Trophoblast cell (in vitro differentiated cells and primary cell): ENCODE results near the gene SIRPG.

ENCODE experiments used
- DNase-seq, 2 donors: peaks; one replicate each; pipeline ENCODE4 v3.0.0-alpha.2; 2016
- H2AFZ ChIP-seq: 2 replicates; pipeline ENCODE4 v1.6.1; 2013; ENCODE audit warnings: low read length, moderate library complexity, mild to moderate bottlenecking; ENCODE audit not compliant: insufficient read depth, poor library complexity
- H2AK5ac ChIP-seq: 2 replicates; pipeline ENCODE4 v1.6.1; 2013; ENCODE audit warnings: mild to moderate bottlenecking, low read length
- H2BK120ac ChIP-seq: 2 replicates; pipeline ENCODE4 v1.6.1; 2013; ENCODE audit warnings: low read length, mild to moderate bottlenecking, moderate library complexity; ENCODE audit not compliant: insufficient read depth, poor library complexity
- H2BK12ac ChIP-seq: 2 replicates; pipeline ENCODE4 v1.6.1; 2013; ENCODE audit warnings: mild to moderate bottlenecking, low read length, moderate library complexity
- H2BK5ac ChIP-seq: 2 replicates; pipeline ENCODE4 v1.6.1; 2013; ENCODE audit warnings: low read length, low read depth, moderate library complexity, mild to moderate bottlenecking; ENCODE audit not compliant: poor library complexity
- H3K14ac ChIP-seq: 2 replicates; pipeline ENCODE4 v1.6.1; 2013; ENCODE audit warnings: mild to moderate bottlenecking, low read length
- H3K18ac ChIP-seq: 2 replicates; pipeline ENCODE4 v1.6.1; 2013; ENCODE audit warnings: mild to moderate bottlenecking, low read length
- H3K23ac ChIP-seq: 2 replicates; pipeline ENCODE4 v1.6.1; 2013; ENCODE audit warnings: low read length
- H3K27ac ChIP-seq: 2 replicates; pipeline ENCODE4 v1.5.1; 2013; ENCODE audit warnings: low read depth, mild to moderate bottlenecking, inconsistent platforms, low read length, moderate library complexity
- H3K27me3 ChIP-seq: 2 replicates; pipeline ENCODE4 v1.6.1; 2013; ENCODE audit warnings: inconsistent platforms, mild to moderate bottlenecking, low read length, moderate library complexity; ENCODE audit not compliant: insufficient read depth
- H3K36me3 ChIP-seq, 2 experiments: 1 replicate in 1 of 2; 2 replicates in 1 of 2; pipeline ENCODE4 v1.6.1; 2013; ENCODE audit warnings: low read length in 2 of 2, mild to moderate bottlenecking in 2 of 2, moderate library complexity in 1 of 2; ENCODE audit not compliant: insufficient read depth in 2 of 2, control insufficient read depth in 1 of 2
- H3K4ac ChIP-seq: 2 replicates; pipeline ENCODE4 v1.6.1; 2013; ENCODE audit warnings: low read depth, mild to moderate bottlenecking, low read length, moderate library complexity
- H3K4me1 ChIP-seq, 2 experiments: 1 replicate in 1 of 2; 2 replicates in 1 of 2; pipeline ENCODE4 v1.6.1; 2013; ENCODE audit warnings: low read length in 2 of 2, mild to moderate bottlenecking in 2 of 2, moderate library complexity in 1 of 2; ENCODE audit not compliant: insufficient read depth in 2 of 2, control insufficient read depth in 1 of 2
- H3K4me2 ChIP-seq: 2 replicates; pipeline ENCODE4 v1.6.1; 2013; ENCODE audit warnings: inconsistent platforms, mild to moderate bottlenecking, low read length, moderate library complexity
- H3K4me3 ChIP-seq: 2 replicates; pipeline ENCODE4 v1.5.1; 2013; ENCODE audit warnings: mild to moderate bottlenecking, low read depth, low read length, inconsistent platforms
- H3K79me1 ChIP-seq: one replicate; pipeline ENCODE4 v1.6.1; 2013; ENCODE audit warnings: low read length
- H3K79me2 ChIP-seq: 2 replicates; pipeline ENCODE4 v1.6.1; 2013; ENCODE audit warnings: low read length, mild to moderate bottlenecking; ENCODE audit not compliant: control insufficient read depth, insufficient read depth, poor library complexity
- H3K9ac ChIP-seq: 2 replicates; pipeline ENCODE4 v1.6.1; 2013; ENCODE audit warnings: mild to moderate bottlenecking, low read length
- H3K9me3 ChIP-seq: 2 replicates; pipeline ENCODE4 v1.6.1; 2013; ENCODE audit warnings: low read depth, mild to moderate bottlenecking, control low read depth, inconsistent platforms, low read length; ENCODE audit not compliant: insufficient read depth
- H4K12ac ChIP-seq: 2 replicates; pipeline ENCODE4 v1.6.1; 2013; ENCODE audit warnings: low read depth, mild to moderate bottlenecking, low read length, moderate library complexity
- H4K8ac ChIP-seq: 2 replicates; pipeline ENCODE4 v1.6.1; 2013; ENCODE audit warnings: low read depth, mild to moderate bottlenecking, low read length, moderate library complexity
- H4K91ac ChIP-seq: one replicate; pipeline ENCODE4 v1.6.1; 2013; ENCODE audit warnings: low read depth, mild to moderate bottlenecking, low read length, moderate library complexity
- WGBS: extraction: QIAGEN DNeasy Blood & Tissue Kit; methylation state at CpG from one replicate; pipeline ENCODE4 v1.1.7; 2013; ENCODE audit warnings: missing lambda C conversion rate; ENCODE audit not compliant: insufficient read length, insufficient coverage; ENCODE audit errors: extremely low coverage; 5-methylcytosine and 5-hydroxymethylcytosine counted together

SIRPG gene

GRCh38 chr20:1672728-1673127 lies 15.1 kb upstream of the SIRPG start:
- H3K4me2 ChIP-seq = no peak overlapping the region
- H3K79me1 ChIP-seq = no peaks in the 10 kb centered on the region
- H2BK12ac ChIP-seq = no peak overlapping the region
- no peak overlapping the region for H3K4ac ChIP-seq
- no peak overlapping the region for H4K12ac ChIP-seq
- H2BK120ac ChIP-seq = no peak overlapping the region
- no peak overlapping the region for H3K23ac ChIP-seq
- H4K8ac ChIP-seq = no peak overlapping the region
- no peaks in the 10 kb centered on the region for H3K36me3 ChIP-seq
- no peak overlapping the region for H3K18ac ChIP-seq
- H3K27ac ChIP-seq = no peak overlapping the region
- no CpG with 5 or more reads among the region's 3 CpGs for WGBS
- DNase-seq = no peak
- no peaks in the 10 kb centered on the region for H3K79me2 ChIP-seq
- no peak overlapping the region for H2BK5ac ChIP-seq
- H2AK5ac ChIP-seq = no peak overlapping the region
- H3K4me1 ChIP-seq = no peaks in the 10 kb centered on the region
- H3K27me3 ChIP-seq = no peaks in the 10 kb centered on the region
- H2AFZ ChIP-seq = no peak overlapping the region
- H3K9ac ChIP-seq = no peak overlapping the region
- H3K9me3 ChIP-seq = peaks cover 7% of the 10 kb centered on the region
- no peak overlapping the region for H3K14ac ChIP-seq
- H3K4me3 ChIP-seq = no peak overlapping the region
- no peak overlapping the region for H4K91ac ChIP-seq

GRCh38 chr20:1671891-1672669 lies 14.5 kb upstream of the SIRPG start:
- H3K9ac ChIP-seq = no peak overlapping the region
- no peak overlapping the region for H3K14ac ChIP-seq
- H2AK5ac ChIP-seq = no peak overlapping the region
- H3K4ac ChIP-seq = no peak overlapping the region
- no peak overlapping the region for H3K27ac ChIP-seq
- no peak overlapping the region for H2BK5ac ChIP-seq
- H4K91ac ChIP-seq = no peak overlapping the region
- H3K9me3 ChIP-seq = peaks cover 7% of the 10 kb centered on the region
- H2BK120ac ChIP-seq = no peak overlapping the region
- no peak overlapping the region for H2AFZ ChIP-seq
- H3K23ac ChIP-seq = no peak overlapping the region
- no peaks in the 10 kb centered on the region for H3K27me3 ChIP-seq
- H4K12ac ChIP-seq = no peak overlapping the region
- no peak overlapping the region for H2BK12ac ChIP-seq
- H3K4me3 ChIP-seq = no peak overlapping the region
- no peaks in the 10 kb centered on the region for H3K79me1 ChIP-seq
- WGBS = no CpG with 5 or more reads among the region's 11 CpGs
- H3K4me2 ChIP-seq = no peak overlapping the region
- no peaks in the 10 kb centered on the region for H3K79me2 ChIP-seq
- H3K18ac ChIP-seq = no peak overlapping the region
- no peaks in the 10 kb centered on the region for H3K36me3 ChIP-seq
- no peak for DNase-seq
- no peak overlapping the region for H4K8ac ChIP-seq
- H3K4me1 ChIP-seq = no peaks in the 10 kb centered on the region

- H2BK12ac ChIP-seq = no peak overlapping the region
- no peak for DNase-seq
- no peak overlapping the region for H2BK120ac ChIP-seq
- H4K8ac ChIP-seq = no peak overlapping the region
- no peak overlapping the region for H4K12ac ChIP-seq
- H3K79me2 ChIP-seq = no peaks in the 10 kb centered on the region
- no peaks in the 10 kb centered on the region for H3K36me3 ChIP-seq
- no peak overlapping the region for H4K91ac ChIP-seq
- H2AK5ac ChIP-seq = no peak overlapping the region
- H3K79me1 ChIP-seq = no peaks in the 10 kb centered on the region
- H3K4me3 ChIP-seq = no peak overlapping the region
- no peak overlapping the region for H3K9ac ChIP-seq
- WGBS = no CpG with 5 or more reads among the region's 5 CpGs
- no peaks in the 10 kb centered on the region for H3K4me1 ChIP-seq
- no peaks in the 10 kb centered on the region for H3K27me3 ChIP-seq
- H3K4ac ChIP-seq = no peak overlapping the region
- H3K4me2 ChIP-seq = no peak overlapping the region
- no peak overlapping the region for H3K14ac ChIP-seq
- no peak overlapping the region for H2BK5ac ChIP-seq
- no peak overlapping the region for H3K27ac ChIP-seq
- H3K23ac ChIP-seq = no peak overlapping the region
- H2AFZ ChIP-seq = no peak overlapping the region
- no peak overlapping the region for H3K18ac ChIP-seq
- H3K9me3 ChIP-seq = peaks cover 7% of the 10 kb centered on the region
Observed at GRCh38 chr20:1669304-1669703, 11.7 kb upstream of the SIRPG start.

- Histone ChIP-seq H2BK120ac (no peak overlapping the region), H4K8ac (no peak overlapping the region), H3K79me2 (no peaks in the 10 kb centered on the region), H2AFZ (no peak overlapping the region), H3K36me3 (no peaks in the 10 kb centered on the region), H3K4me1 (no peaks in the 10 kb centered on the region), H3K18ac (no peak overlapping the region), H4K12ac (no peak overlapping the region), H3K14ac (no peak overlapping the region), H3K9me3 (peaks cover 7% of the 10 kb centered on the region), H3K27me3 (no peaks in the 10 kb centered on the region), H2AK5ac (no peak overlapping the region), H3K23ac (no peak overlapping the region), H3K79me1 (no peaks in the 10 kb centered on the region), H3K9ac (no peak overlapping the region), H4K91ac (no peak overlapping the region), H2BK5ac (no peak overlapping the region), H3K27ac (no peak overlapping the region), H2BK12ac (no peak overlapping the region), H3K4me3 (no peak overlapping the region), H3K4ac (no peak overlapping the region), H3K4me2 (no peak overlapping the region)
- DNase-seq = no peak
- no CpG with 5 or more reads among the region's 1 CpG for WGBS
Observed at GRCh38 chr20:1667502-1668085, 10.0 kb upstream of the SIRPG start.
